Stimulated activated naive CD8-positive, alpha-beta T cell treated with anti-CD3 and anti-CD28 coated beads, Interleukin-15, amount 100 ng/mL, for 72 hours (primary cell): ENCODE data around the gene ZNF229.
"Not testable (repeated sequence)": the region's sequence is repeated elsewhere in the genome, so short reads cannot be mapped to it uniquely, and the experiment has no call there.

ENCODE experiments used
- ATAC-seq: fragments of 150-1000 bp; cut with Tn5 transposase; 2 replicates; pipeline ENCODE4 v1.10.0; 2021; ENCODE audit warnings: mild to moderate bottlenecking, moderate library complexity
- DNase-seq, 2 donors: peaks; one replicate each; pipeline ENCODE4 v3.0.0; 2021 to 2022
- H3K27ac Mint-ChIP-seq, 2 donors: one replicate each; pipeline ENCODE4 v1.8.0; 2022; ENCODE audit warnings: mild to moderate bottlenecking in 2 of 2, mixed read lengths in 2 of 2, moderate library complexity in 2 of 2
- H3K27me3 Mint-ChIP-seq: one replicate; pipeline ENCODE4 v1.8.0; 2022; ENCODE audit warnings: mixed read lengths
- H3K4me1 Mint-ChIP-seq: one replicate; pipeline ENCODE4 v1.8.0; 2022; ENCODE audit warnings: mild to moderate bottlenecking, mixed read lengths
- H3K4me3 Mint-ChIP-seq, 2 donors: one replicate each; pipeline ENCODE4 v1.8.0; 2022; ENCODE audit warnings: mild to moderate bottlenecking in 2 of 2, mixed read lengths in 2 of 2, moderate library complexity in 1 of 2
- H3K9me3 Mint-ChIP-seq, 2 donors: one replicate each; pipeline ENCODE4 v1.8.0; 2022; ENCODE audit warnings: mixed read lengths in 2 of 2

Gene ZNF229

DNA sequence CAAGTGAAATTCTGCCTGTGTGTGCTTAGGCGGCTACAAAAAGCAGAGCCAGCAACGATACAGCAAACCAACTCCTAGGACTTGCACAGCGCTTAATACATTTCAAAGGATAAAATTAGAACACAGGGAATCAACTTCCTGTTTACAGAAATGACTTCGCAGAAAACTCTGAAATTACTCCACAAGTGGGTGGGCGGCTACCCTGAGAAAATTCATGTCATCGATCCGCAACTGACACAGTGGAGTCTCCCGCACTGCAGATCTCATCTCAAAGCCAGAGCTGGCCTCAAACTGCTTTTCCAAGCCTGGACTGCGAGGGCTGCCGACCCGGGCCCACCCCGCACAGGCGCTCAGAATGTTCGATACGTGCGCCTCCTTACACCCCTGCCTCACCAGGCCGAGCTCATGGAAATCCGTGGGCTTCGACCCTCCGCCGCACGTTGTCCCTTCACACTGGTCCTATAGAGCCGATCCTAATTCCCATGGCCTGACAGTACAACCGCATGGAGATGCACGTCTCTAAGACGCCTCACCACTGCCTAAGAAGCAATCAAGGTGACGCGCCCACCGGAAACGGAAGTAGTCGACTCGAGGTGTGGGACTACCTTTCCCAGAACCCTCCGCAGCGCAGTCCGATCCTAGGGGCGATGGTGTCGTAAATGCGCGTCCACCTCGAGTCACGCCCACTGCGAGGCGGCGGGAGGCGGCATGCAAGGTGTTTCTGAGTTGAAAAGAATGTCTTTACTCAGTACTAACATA lies at the start of gene ZNF229:
Gene ZNF229, minus strand, starts transcription at position 557 of the 759 bp plus-strand sequence. CDS start 5,625 bp downstream, outside the sequence.
- DNase-seq = peak; percentile 77 to 88
- peaks cover 7% of the 10 kb centered on the region for H3K4me1 Mint-ChIP-seq
- no peaks in the 10 kb centered on the region for H3K27me3 Mint-ChIP-seq
- ATAC-seq = peak; percentile 100
- peaks cover 63 to 78% of the 10 kb centered on the region in 2 donors for H3K9me3 Mint-ChIP-seq
- peak within 1 kb of the TSS; percentile 63 to 93 for H3K27ac Mint-ChIP-seq
- H3K4me3 Mint-ChIP-seq = peak within 1 kb of the TSS; percentile 88 to 90

DNA sequence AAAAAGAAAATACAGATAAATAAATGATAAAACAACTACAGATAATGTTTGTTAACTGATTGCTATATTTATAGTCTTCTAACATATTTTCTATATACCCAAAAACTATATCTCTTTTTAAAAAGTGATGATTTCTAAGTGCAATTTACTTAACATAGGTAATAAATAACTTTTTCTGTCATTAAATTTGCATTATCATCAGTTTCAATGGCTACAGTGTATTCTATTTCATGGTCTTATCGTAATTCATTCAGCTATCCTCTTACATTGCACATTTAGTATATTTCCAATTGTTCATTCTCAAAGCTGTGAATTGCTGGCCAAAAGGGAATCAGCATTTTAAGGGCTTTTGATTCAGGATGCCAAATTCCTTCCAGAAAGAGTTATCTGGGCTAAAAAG lies 48.4 kb upstream of the ZNF229 start:
- Mint-ChIP-seq H3K4me3 (no peak overlapping the region), H3K4me1 (peaks cover 46% of the 10 kb centered on the region), H3K9me3 (peaks cover 60 to 80% of the 10 kb centered on the region in 2 donors), H3K27me3 (no peaks in the 10 kb centered on the region), H3K27ac (no peak overlapping the region)
- DNase-seq = no peak
- ATAC-seq = no peak

- Mint-ChIP-seq H3K9me3 (peaks cover 48 to 76% of the 10 kb centered on the region in 2 donors), H3K27me3 (no peaks in the 10 kb centered on the region), H3K27ac (peak overlapping the region in 1 of 2 donors; percentile 69), H3K4me1 (no peaks in the 10 kb centered on the region), H3K4me3 (no peak overlapping the region)
- no peak for ATAC-seq
- DNase-seq = peak; percentile 7 to 11
Measured at GRCh38 chr19:44476559-44477408, 28.5 kb upstream of the ZNF229 start.

DNA sequence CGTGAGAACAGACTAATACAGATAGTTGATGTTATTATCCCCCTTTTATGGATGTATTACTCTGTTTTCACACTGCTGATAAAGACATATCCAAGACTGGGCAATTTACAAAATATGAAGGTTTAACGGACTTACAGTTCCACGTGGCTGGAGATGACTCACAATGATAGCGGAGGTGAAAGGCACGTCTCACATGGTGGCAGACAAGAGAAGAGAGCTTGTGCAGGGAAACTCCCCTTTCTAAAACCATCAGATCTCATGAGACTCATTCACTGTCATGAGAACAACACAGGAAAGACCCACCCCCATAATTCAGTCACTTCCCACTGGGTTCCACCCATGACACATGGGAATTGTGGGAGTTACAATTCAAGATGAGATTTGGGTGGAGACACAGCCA lies 20.5 kb upstream of the ZNF229 start:
- not testable (repeated sequence) for H3K27me3 Mint-ChIP-seq, H3K4me3 Mint-ChIP-seq, ATAC-seq, H3K4me1 Mint-ChIP-seq, H3K27ac Mint-ChIP-seq, DNase-seq
- H3K9me3 Mint-ChIP-seq = peaks cover 66 to 81% of the 10 kb centered on the region in 2 donors

- not testable (repeated sequence) for DNase-seq, ATAC-seq, H3K4me1 Mint-ChIP-seq, H3K4me3 Mint-ChIP-seq, H3K27ac Mint-ChIP-seq, H3K27me3 Mint-ChIP-seq
- H3K9me3 Mint-ChIP-seq = peaks cover 40 to 55% of the 10 kb centered on the region in 2 donors
Measured at GRCh38 chr19:44462600-44463286, 14.5 kb upstream of the ZNF229 start.

GRCh38 chr19:44456016-44456415 lies 7.7 kb upstream of the ZNF229 start:
- ATAC-seq, H3K4me1 Mint-ChIP-seq: not testable (repeated sequence)
- peaks cover 34 to 35% of the 10 kb centered on the region in 2 donors for H3K9me3 Mint-ChIP-seq

GRCh38 chr19:44455100-44455499 lies 6.8 kb upstream of the ZNF229 start:
- peaks cover 39 to 41% of the 10 kb centered on the region in 2 donors for H3K9me3 Mint-ChIP-seq
- DNase-seq (no peak), ATAC-seq (no peak)
- no peaks in the 10 kb centered on the region for H3K27me3 Mint-ChIP-seq
- no peak overlapping the region for H3K4me3 Mint-ChIP-seq
- H3K27ac Mint-ChIP-seq = no peak overlapping the region
- H3K4me1 Mint-ChIP-seq = no peaks in the 10 kb centered on the region

More at GRCh38 chr19:44456016-44456415, 7.7 kb upstream of the ZNF229 start:
- H3K27ac Mint-ChIP-seq, H3K27me3 Mint-ChIP-seq, H3K4me3 Mint-ChIP-seq, DNase-seq: not testable (repeated sequence)

DNA sequence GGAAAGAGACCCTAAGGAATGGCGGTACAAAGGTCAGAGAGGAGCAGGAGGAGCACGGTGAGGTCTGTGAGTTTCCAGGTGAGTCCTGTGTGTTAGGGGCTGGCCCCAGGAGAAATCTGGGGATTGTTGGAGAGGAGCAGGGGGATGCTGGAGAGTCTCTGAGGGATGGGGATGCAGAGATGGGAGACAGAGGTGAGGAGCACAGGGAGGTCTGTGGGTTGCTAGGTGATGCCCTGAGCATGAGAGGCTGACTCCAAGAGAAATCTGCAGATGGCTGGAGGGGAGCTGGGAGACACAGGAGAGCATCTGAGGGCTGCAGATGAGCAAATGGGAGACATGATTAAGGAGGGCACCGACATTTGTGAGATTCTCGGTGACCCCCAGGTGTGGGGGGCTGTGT lies 4.1 kb upstream of the ZNF229 start:
- Mint-ChIP-seq H3K27me3 (no peaks in the 10 kb centered on the region), H3K4me1 (peaks cover 7% of the 10 kb centered on the region), H3K27ac (no peak overlapping the region), H3K9me3 (peaks cover 56 to 57% of the 10 kb centered on the region in 2 donors), H3K4me3 (no peak overlapping the region)
- ATAC-seq (no peak), DNase-seq (no peak)

GRCh38 chr19:44451687-44452086 lies 3.4 kb upstream of the ZNF229 start:
- Mint-ChIP-seq H3K9me3 (peaks cover 57 to 60% of the 10 kb centered on the region in 2 donors), H3K27ac (no peak overlapping the region), H3K4me1 (peaks cover 7% of the 10 kb centered on the region), H3K27me3 (no peaks in the 10 kb centered on the region), H3K4me3 (no peak overlapping the region)
- DNase-seq (no peak), ATAC-seq (no peak)

DNA sequence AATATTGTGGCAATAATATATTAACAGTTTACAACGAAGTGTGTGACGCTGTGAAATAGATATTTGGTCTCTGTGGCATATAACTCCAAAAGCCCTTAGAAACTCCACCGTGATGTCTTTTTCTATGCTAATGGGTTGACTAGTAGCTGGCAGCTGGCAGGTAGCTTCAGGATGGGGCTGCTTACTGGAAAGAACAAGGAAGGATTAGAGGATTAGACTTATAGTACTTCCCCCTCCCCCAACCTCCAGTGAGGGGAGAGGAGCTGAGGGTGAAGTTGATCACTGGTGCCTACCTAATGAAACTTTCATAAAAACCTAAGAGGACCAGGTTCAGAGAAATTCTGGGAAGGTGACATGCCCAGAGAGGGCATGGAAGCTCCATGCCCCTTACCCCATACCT lies 9.8 kb downstream of the ZNF229 start:
- no peak for ATAC-seq
- Mint-ChIP-seq H3K27me3 (no peaks in the 10 kb centered on the region), H3K4me1 (no peaks in the 10 kb centered on the region), H3K4me3 (no peak overlapping the region), H3K9me3 (peaks cover 43 to 70% of the 10 kb centered on the region in 2 donors), H3K27ac (no peak overlapping the region)
- DNase-seq = no peak

DNA sequence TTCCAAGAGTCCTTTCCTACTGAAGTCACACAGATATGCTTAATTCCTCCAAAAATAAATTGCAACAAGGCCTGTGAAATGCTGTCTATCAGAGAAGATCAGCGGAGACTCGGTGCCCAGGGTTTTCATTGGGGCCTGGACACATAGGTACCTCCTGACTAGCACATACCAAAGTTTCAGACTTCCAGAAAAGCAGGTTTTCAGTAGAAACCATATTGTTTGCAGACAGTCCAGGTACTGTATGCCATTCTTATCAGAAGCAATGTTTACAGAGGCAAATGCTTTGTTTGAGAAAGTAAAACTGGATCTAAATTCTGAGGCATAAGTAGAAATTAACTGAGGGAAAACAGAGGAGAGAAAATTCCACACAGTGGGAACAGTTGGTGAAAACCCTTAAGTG lies 12.8 kb downstream of the ZNF229 start:
- Mint-ChIP-seq H3K4me3 (no peak overlapping the region), H3K27ac (no peak overlapping the region), H3K9me3 (peaks cover 51 to 63% of the 10 kb centered on the region in 2 donors), H3K27me3 (no peaks in the 10 kb centered on the region), H3K4me1 (no peaks in the 10 kb centered on the region)
- ATAC-seq (no peak), DNase-seq (no peak)

DNA sequence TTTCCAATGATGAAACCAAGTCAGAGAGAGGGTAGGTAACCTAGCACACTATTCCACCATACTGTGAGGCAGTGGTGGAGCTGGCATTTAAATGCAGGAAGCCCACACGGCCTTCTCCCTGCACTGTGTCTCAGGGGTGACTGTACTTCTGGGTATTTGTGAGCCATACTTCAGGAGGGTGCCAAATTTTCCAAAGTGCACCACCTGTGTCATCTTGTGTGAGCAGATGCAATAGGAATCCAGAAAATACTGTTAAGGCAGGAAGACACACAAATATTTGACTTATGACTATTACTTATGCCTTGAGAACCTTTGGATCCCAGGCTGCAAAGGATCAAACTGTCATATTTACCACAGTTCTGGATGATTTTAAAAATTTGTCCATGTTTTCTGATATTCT lies 17.3 kb downstream of the ZNF229 start:
- H3K27me3 Mint-ChIP-seq = no peaks in the 10 kb centered on the region
- H3K27ac Mint-ChIP-seq = no peak overlapping the region
- ATAC-seq (no peak), DNase-seq (no peak)
- H3K4me3 Mint-ChIP-seq = no peak overlapping the region
- H3K4me1 Mint-ChIP-seq = no peaks in the 10 kb centered on the region
- peaks cover 69 to 73% of the 10 kb centered on the region in 2 donors for H3K9me3 Mint-ChIP-seq

- not testable (repeated sequence) for DNase-seq, H3K27me3 Mint-ChIP-seq, H3K4me3 Mint-ChIP-seq, H3K27ac Mint-ChIP-seq, H3K4me1 Mint-ChIP-seq, ATAC-seq
- H3K9me3 Mint-ChIP-seq = peaks cover 31 to 32% of the 10 kb centered on the region in 2 donors
Measured at GRCh38 chr19:44415553-44415952, 32.7 kb downstream of the ZNF229 start.

DNA sequence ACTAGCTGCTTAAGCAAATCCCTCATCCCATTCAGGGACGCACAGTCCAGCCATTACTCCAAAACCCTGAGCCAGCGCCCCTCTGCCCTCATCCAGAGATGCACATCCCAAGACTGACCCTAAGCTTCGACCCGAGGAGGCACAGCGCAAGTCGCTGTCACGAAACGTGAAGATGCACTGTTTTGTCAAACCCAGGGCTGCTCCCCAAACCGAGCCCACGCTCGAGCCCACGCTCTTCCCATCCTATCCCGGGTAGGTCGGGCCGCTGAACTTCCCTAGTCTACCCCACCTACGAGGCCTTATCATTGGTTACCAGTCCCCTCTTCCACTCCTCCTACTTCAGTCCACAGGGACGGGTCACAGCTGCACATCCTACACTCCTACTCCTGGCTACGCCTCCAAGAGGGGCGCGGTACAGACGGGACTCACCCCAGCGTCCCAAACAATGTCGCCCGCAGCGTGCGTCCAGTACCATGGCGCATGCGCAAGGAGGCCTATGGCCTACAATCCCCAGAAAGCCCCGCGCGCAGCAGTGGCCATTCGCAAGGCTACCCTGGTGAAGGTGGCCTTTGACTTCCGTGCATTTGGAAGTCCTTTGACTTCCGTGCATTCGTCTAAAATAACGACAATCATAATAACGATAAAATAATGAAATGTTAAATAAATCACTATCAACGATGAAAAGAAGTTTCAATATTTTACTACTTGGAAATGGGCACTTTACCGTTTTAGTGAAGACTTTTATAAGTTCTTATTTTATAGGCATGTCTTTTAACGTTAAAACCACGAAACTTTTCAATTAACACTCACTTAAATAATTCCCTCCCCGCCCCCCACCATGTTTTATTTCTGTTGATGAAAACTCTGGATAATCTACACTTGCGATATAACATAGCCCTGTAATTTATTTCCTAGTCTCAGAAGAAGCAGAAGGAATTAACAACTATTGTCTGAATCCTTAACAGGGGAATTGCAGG lies 46.8 kb downstream of the ZNF229 start, which contains the start of gene ZNF285:
Gene ZNF285, minus strand, starts transcription at position 470 of the 977 bp plus-strand sequence. CDS start 4,395 bp downstream, outside the sequence.
- peak; percentile 100 for ATAC-seq
- peaks cover 9% of the 10 kb centered on the region for H3K4me1 Mint-ChIP-seq
- H3K27ac Mint-ChIP-seq = peak within 1 kb of the TSS; percentile 29 to 32
- no peaks in the 10 kb centered on the region for H3K27me3 Mint-ChIP-seq
- peak; percentile 83 to 92 for DNase-seq
- peak within 1 kb of the TSS; percentile 84 to 93 for H3K4me3 Mint-ChIP-seq
- peaks cover 28 to 45% of the 10 kb centered on the region in 2 donors for H3K9me3 Mint-ChIP-seq
